ENCODE data around the gene TMEM212.

TMEM212 gene

GRCh38 chr3:171842864-171843518, at the start of gene TMEM212:
TMEM212 (plus strand) TSS chr3:171843349; CDS start chr3:171843384, 35 bp downstream.
- no peak for DNase-seq (ENCODE audit: low read depth)

DNA sequence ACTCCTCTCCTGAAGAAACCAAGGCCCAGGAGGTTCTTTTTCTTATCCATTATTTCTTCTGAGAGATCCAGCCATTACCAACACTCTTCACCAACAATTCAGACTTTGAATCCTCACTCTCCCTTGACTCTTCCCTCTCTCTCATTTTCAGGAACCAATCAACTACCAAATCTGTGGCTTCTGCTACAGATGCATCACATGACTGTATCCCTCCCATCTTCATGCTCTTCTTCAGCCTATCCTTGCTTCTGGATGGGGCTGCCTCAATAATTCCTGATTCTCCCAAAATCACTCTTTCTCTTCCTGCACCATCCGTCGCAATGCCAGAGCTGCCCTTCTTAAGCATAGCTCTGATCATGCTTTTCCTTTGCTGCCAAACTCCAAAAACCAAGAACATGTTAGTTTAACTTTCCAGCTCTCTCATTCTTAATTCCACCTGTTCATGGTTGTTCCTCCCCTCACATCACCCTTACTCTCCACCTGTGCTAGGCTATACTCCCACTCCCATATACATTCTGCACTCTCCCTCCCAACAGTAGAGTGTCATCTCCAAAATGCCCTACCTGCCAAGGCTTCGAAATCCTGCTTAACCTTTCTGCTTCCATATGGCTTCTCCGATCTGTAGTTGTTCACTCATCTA, 46.4 kb upstream of the TMEM212 start:
- DNase-seq (ENCODE audit: low read depth): no peak

DNA sequence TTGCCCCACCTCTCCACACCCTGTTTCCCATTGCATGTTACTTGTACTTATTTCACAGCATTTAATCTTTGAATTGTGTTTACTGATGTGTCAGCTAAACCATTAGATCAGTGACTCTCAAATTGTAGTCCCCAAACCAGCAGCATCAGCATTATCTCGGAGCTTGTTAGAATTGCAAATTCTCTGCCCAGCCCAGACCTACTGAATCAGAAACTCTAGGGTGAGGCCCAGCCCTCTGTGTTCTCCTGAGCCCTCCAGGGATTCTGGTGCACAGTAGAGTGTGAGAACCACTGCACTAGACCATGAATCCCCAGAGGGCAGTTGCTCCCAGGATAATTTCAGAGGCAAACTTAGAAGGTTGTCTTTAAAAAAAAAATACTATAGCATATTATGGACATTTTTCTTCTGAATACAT, 45.9 kb upstream of the TMEM212 start:
- DNase-seq (ENCODE audit: low read depth): no peak

DNA sequence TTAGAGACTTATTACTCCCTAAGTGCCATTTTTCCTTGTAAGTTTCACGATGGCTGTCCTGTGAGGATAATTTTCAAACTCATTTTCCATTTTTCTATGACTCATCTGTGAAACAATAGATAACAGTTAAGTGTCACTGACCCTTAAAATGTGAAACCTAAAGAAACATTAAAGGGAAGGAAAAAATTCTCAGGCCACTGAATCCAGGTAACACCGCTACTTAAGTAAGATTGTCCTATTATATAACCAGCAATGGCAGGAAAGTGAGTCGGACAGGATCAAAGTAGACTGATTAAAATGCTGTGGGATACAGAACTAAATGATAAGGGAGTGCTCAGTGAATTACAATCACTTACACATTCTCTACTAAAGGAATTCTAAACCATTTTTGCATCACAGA, 45.3 kb upstream of the TMEM212 start:
- DNase-seq (ENCODE audit: low read depth): no peak

- no peak for DNase-seq (ENCODE audit: low read depth)
These were observed 43.6 kb upstream of the TMEM212 start for GRCh38 chr3:171799501-171799900.

DNA sequence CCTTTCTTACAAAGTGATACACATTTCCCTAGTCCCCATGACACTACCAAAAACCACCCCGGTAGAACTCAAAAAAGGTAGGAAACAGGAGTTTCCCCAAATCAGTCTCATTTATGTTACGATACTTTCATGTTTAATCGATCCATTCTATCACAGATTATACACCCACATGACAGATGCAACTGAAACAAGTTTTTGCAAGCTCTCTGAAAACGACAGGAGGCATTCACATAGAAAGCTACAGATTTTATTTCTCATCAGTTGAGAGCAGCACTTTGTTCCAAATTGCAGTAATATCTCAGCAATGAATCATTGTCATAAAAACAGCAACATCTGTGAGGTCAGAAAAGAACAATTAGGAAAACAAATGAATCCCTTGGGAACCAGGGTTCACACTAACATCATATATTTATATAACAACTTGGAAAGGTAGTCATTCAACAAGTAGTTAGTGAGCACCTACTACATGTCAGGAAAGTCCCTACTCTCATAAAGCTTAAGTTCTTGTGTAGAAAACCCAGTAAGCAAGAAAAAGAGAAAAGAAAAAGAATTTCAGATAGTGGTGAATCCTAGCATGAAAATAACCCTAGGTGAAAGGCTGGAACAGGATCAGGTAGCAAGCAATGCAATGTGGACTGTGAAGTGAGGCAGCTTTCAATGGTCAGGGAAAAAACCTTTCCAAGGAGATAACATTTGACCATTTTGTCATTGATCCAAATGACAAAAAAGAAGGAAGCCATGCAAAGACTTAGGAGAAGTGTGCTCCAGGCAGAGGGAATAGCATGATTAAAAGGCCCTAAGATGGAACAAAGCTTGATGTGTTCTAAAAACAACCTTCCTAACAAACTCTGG, 41.2 kb upstream of the TMEM212 start:
- no peak for DNase-seq (ENCODE audit: low read depth)

DNA sequence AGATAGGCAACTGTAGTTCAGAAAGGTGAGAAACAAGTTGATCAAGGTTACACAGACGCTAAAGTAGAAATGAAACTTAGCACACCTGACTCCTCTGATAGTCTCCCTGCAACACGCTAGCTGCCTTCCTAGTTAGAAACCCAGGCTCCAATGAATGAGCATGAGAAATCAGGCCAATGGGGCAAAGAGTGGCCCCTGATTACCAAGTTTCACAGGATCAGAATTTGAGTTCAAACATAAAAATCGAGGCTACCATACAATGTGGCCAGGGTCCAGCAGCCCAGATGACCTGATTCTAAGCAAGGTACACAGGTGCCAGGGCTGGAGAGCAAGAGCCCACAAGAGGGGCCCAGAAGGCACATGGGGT, 40.6 kb upstream of the TMEM212 start:
- DNase-seq (ENCODE audit: low read depth): no peak

DNA sequence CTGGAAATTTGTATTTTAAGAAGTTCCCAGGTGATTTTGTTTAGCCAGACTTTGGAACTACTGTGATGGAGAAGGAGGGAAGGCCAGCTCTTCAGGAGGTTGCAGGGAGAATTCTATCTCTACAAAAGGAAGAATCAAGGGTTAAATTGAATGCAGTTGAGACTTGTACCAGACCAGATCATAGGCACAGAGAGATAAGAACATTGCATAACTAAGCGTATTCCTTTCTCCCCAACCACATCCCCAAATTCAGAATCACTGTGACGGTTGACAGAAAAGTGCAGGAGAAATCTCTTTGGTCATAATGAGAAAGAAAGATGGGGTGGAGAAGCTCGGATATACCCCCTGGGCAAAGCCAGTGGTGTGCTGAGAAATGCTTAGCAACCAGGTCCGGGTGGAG, 40.1 kb upstream of the TMEM212 start:
- DNase-seq (ENCODE audit: low read depth): no peak

DNA sequence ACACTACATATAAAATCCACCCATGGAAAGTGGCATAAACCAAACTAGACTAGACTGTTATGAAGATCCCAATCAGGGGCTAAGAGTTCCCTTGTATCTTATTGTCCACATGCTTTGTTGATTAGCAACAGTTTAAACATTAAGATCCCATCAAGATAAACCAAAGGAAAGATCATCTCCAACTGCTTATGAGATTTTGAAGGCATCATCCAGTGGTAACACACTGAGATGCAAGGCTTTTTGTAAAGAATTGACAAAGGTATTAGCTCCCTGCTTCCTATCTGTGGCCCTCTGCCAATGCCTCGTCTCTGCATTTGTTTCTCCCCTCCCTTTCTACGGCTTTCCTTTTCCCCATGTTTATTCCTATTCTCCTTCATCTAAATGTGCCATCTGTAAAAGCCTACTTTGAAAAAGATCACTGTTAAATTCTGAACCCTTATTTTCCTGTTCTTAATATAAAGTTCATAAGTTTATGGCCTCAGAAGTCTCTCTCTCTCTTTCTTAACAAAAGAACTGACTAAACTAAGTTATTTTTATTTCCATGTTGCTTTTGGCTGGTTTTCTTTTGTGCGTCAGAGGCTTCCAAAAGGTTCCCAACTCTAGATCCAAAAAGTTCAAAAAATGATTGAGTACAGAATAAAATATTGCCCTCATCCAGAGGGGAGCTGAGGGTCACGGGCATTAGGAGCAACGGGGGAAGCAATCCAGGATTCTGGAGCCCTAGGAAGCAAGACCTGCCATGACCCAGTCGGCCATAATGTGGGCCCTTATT, 38.3 kb upstream of the TMEM212 start:
- DNase-seq (ENCODE audit: low read depth): no peak

DNA sequence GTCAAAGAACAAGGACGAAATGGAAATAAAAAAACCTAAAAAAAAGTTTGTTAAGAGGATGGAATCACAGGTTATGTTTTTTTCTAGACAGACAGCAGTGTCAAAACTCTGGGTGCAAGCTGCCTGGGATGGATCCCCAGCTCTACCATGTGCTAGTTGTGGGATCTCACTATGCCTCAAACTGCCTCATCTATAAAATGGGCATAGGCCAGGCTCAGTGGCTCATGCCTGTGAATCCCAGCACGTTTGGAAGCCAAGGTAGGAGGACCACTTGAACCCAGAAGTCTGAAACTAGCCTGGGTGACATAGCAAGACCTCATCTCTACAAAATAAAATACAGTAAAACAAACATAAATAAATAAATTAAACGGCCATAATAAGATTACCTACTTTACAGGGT, 37.5 kb upstream of the TMEM212 start:
- no peak for DNase-seq (ENCODE audit: low read depth)

- DNase-seq (ENCODE audit: low read depth): no peak
These were observed 36.7 kb upstream of the TMEM212 start for GRCh38 chr3:171806200-171807128.

DNA sequence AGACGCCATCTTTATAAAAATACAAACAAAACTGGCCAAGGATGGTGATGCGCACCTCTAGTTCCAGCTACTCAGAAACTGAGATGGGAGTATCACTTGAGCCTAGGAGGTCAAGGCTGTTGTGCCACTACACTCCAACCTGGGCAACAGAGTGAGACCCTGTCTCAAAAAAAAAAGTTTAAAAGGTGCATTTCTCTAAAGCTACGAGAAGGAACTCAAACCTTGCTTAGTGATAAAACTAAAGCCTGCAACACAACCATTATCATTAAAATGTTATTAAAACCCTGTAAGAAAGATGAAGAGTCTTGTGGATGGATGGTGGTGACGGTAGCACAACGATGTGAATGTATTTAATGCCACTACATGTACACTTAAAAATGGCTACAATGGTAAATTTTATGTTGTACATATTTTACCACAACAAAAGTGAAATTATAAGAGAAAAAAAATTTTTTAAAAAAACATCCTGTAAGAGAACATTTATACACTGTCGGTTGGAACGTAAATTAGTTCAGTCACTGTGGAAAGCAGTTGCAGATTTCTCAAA, 35.9 kb upstream of the TMEM212 start:
- DNase-seq (ENCODE audit: low read depth): no peak

GRCh38 chr3:171807806-171808205, 35.3 kb upstream of the TMEM212 start:
- no peak for DNase-seq (ENCODE audit: low read depth)

DNA sequence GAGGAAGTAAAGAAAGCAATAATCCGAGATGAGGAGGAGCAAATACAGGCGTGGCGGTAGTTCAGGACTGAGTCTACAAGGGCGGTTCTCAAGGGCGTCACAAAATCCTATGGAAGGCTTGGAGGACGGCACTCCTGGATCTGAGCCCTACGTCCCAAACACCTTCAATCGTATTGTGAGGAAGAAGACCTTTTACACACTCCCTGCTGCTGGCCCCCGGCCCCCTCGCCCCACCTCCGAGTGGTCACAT, 33.6 kb upstream of the TMEM212 start:
- no peak for DNase-seq (ENCODE audit: low read depth)

- peak; percentile 23 for DNase-seq (ENCODE audit: low read depth)
These were observed 33.1 kb upstream of the TMEM212 start, which contains the start of gene PLD1 for GRCh38 chr3:171809861-171810628. PLD1 (minus strand) TSS chr3:171810483; CDS start chr3:171738051, 72,432 bp downstream.

GRCh38 chr3:171810629-171811294, 32.4 kb upstream of the TMEM212 start:
- DNase-seq (ENCODE audit: low read depth): no peak

DNA sequence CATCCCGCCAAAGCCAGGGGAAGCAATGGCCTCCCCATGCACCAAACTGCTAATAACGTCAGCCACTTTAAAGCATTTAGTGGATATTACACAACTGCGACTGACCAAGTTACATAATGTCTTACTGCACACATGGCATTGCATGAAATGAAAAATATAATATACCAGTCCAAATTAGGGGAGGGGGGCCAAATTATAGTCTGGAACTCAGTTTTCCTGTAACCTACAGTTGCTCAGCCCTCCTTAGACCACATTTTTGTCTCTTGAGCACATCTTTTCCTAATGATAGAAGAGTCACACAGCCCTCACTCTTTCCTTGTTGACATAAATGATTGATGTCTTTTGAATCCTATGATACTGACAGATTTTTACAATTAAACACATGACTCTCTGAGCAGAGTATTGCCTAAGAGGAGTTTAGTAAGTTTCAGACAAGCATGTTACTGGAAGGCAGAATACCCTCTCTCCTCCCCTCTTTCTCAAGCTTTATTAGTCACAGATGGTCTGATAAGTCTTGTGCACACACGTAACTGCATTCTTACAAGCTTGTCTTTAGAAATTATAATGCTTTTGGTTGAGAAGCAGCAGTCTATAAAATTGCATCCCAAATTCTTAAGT, 31.7 kb upstream of the TMEM212 start:
- DNase-seq (ENCODE audit: low read depth): no peak

- no peak for DNase-seq (ENCODE audit: low read depth)
These were observed 31.2 kb upstream of the TMEM212 start for GRCh38 chr3:171811913-171812335.

GRCh38 chr3:171812811-171813210, 30.3 kb upstream of the TMEM212 start:
- no peak for DNase-seq (ENCODE audit: low read depth)

All from stimulated activated CD8-positive, alpha-beta memory T cell treated with anti-CD3 and anti-CD28 coated beads, Interleukin-12 subunit alpha, Interleukin-12 subunit beta, amount 100 ng/mL, for 4 hours (primary cell).